IMR-90 (cell line): Measurements from ENCODE around the gene EPN1. TPM values are rescaled to one million over a fixed set of nuclear protein-coding genes. Genes with fewer than 3 reads are reported as not detected.

ENCODE experiments used
- ATAC-seq: fragments of 200-7000 bp; cut with Tn5 transposase; 2 replicates; pipeline ENCODE4 v1.9.1; 2020; ENCODE audit warnings: low read depth, mild to moderate bottlenecking, moderate library complexity
- BruUV-seq: library from RNA; stranded (reverse); fragments of 400-500 nt; replicated peaks from 2 replicates; lab custom pipeline; 2021; lab: Mats Ljungman, UMichigan
- CTCF ChIA-PET: fragments of 300-600 bp; formaldehyde crosslinking; extraction: SDS; loops from one replicate; lab custom pipeline; 2021; ENCODE audit warnings: antibody characterized with exemption; lab: Yijun Ruan, JAX
- POLR2A ChIA-PET: fragments of 300-600 bp; sonication (Branson Sonifier 250); formaldehyde crosslinking; loops from one replicate; lab custom pipeline; 2022; ENCODE audit warnings: antibody characterized with exemption; ENCODE audit not compliant: unreplicated experiment; lab: Charles Lee
- DNase-seq: peaks from one replicate; pipeline ENCODE4 v3.0.0; 2013
- H2AFZ ChIP-seq: replicated peaks from 2 replicates; pipeline ENCODE3; 2013; ENCODE audit warnings: low read length, mild to moderate bottlenecking; ENCODE audit not compliant: poor library complexity
- H2AK5ac ChIP-seq: 2 replicates; pipeline ENCODE4 v1.6.1; 2013; ENCODE audit warnings: low read depth, low read length, inconsistent platforms
- H2AK9ac ChIP-seq: replicated peaks from 2 replicates; pipeline ENCODE3; 2013; ENCODE audit warnings: mild to moderate bottlenecking, low read depth, low read length, moderate library complexity; ENCODE audit not compliant: poor library complexity
- H2BK120ac ChIP-seq: 2 replicates; pipeline ENCODE4 v1.6.1; 2013; ENCODE audit warnings: low read depth, low read length, inconsistent platforms
- H2BK15ac ChIP-seq: 3 replicates; pipeline ENCODE4 v1.6.1; 2013; ENCODE audit warnings: low read depth, low read length, inconsistent platforms
- H2BK20ac ChIP-seq: 2 replicates; pipeline ENCODE4 v1.6.1; 2013; ENCODE audit warnings: low read depth, mild to moderate bottlenecking, inconsistent platforms, low read length, moderate library complexity
- H2BK5ac ChIP-seq: 2 replicates; pipeline ENCODE4 v1.6.1; 2013; ENCODE audit warnings: mild to moderate bottlenecking, low read depth, low read length, inconsistent platforms; ENCODE audit not compliant: poor library complexity, severe bottlenecking
- H3K14ac ChIP-seq: replicated peaks from 2 replicates; pipeline ENCODE4 v1.6.1; 2013; ENCODE audit warnings: low read depth, low read length, inconsistent platforms
- H3K18ac ChIP-seq: 2 replicates; pipeline ENCODE4 v1.6.1; 2013; ENCODE audit warnings: low read depth, low read length, control low read depth
- H3K23ac ChIP-seq: 2 replicates; pipeline ENCODE4 v1.6.1; 2013; ENCODE audit warnings: low read depth, low read length, inconsistent platforms
- H3K27ac ChIP-seq: 2 replicates; pipeline ENCODE4 v1.5.1; 2013; ENCODE audit warnings: mild to moderate bottlenecking, control low read depth, low read length; ENCODE audit not compliant: insufficient read depth
- H3K27me3 ChIP-seq: 2 replicates; pipeline ENCODE4 v1.6.1; 2013; ENCODE audit warnings: low read length; ENCODE audit not compliant: control insufficient read depth, insufficient read depth
- H3K36me3 ChIP-seq: 2 replicates; pipeline ENCODE4 v1.6.1; 2013; ENCODE audit warnings: low read length, mixed read lengths; ENCODE audit not compliant: control insufficient read depth, insufficient read depth
- H3K4ac ChIP-seq: 2 replicates; pipeline ENCODE4 v1.6.1; 2013; ENCODE audit warnings: low read depth, low read length, inconsistent platforms
- H3K4me1 ChIP-seq: 2 replicates; pipeline ENCODE4 v1.6.1; 2013; ENCODE audit warnings: low read length, mixed read lengths; ENCODE audit not compliant: control insufficient read depth, insufficient read depth
- H3K4me2 ChIP-seq: 2 replicates; pipeline ENCODE4 v1.6.1; 2013; ENCODE audit warnings: low read depth, mild to moderate bottlenecking, control low read depth, low read length, moderate library complexity
- H3K4me3 ChIP-seq: 2 replicates; pipeline ENCODE4 v1.5.1; 2013; ENCODE audit warnings: low read depth, mild to moderate bottlenecking, control low read depth, low read length, moderate library complexity; ENCODE audit not compliant: insufficient read depth
- H3K56ac ChIP-seq: 2 replicates; pipeline ENCODE4 v1.6.1; 2013; ENCODE audit warnings: low read length, inconsistent platforms; ENCODE audit not compliant: insufficient read depth; ENCODE audit errors: extremely low read depth
- H3K79me1 ChIP-seq, 2 experiments: 2 replicates each; pipeline ENCODE4 v1.6.1; 2013; ENCODE audit warnings: low read length in 2 of 2, inconsistent platforms in 1 of 2, low read depth in 1 of 2
- H3K9ac ChIP-seq: 2 replicates; pipeline ENCODE4 v1.6.1; 2013; ENCODE audit warnings: low read depth, low read length, control low read depth
- H3K9me1 ChIP-seq: 2 replicates; pipeline ENCODE4 v1.6.1; 2013; ENCODE audit warnings: low read length, inconsistent platforms; ENCODE audit not compliant: insufficient read depth
- H3K9me3 ChIP-seq: 2 replicates; pipeline ENCODE4 v1.6.1; 2013; ENCODE audit warnings: low read length; ENCODE audit not compliant: control insufficient read depth, insufficient read depth
- H4K20me1 ChIP-seq: 2 replicates; pipeline ENCODE4 v1.6.1; 2013; ENCODE audit warnings: low read length, inconsistent platforms; ENCODE audit not compliant: insufficient read depth
- H4K5ac ChIP-seq: 2 replicates; pipeline ENCODE4 v1.6.1; 2013; ENCODE audit warnings: mild to moderate bottlenecking, low read depth, low read length, control low read depth
- H4K8ac ChIP-seq, 2 experiments: 2 replicates each; pipeline ENCODE4 v1.6.1; 2013; ENCODE audit warnings: low read depth in 2 of 2, low read length in 2 of 2, control low read depth in 1 of 2, inconsistent platforms in 1 of 2
- H4K91ac ChIP-seq: 2 replicates; pipeline ENCODE4 v1.6.1; 2013; ENCODE audit warnings: low read depth, low read length, inconsistent platforms; ENCODE audit not compliant: insufficient read depth
- BHLHE40 ChIP-seq: fragments of 150-350 bp; IDR thresholded peaks from 2 replicates; pipeline ENCODE4 v1.6.1; 2016; ENCODE audit warnings: mild to moderate bottlenecking, low read depth, low read length
- CEBPB ChIP-seq: IDR thresholded peaks from 2 replicates; pipeline ENCODE4 v1.6.1; 2012; ENCODE audit warnings: low read depth, low read length, improper control_type of control experiment
- CHD1 ChIP-seq: IDR thresholded peaks from 2 replicates; pipeline ENCODE4 v1.6.1; 2012; ENCODE audit warnings: low read depth, low read length, improper control_type of control experiment
- CTCF ChIP-seq: conservative IDR thresholded peaks from 2 replicates; pipeline ENCODE4 v1.5.1; 2012; ENCODE audit warnings: mild to moderate bottlenecking, low read depth, low read length, improper control_type of control experiment
- FOS ChIP-seq: fragments of 150-350 bp; IDR thresholded peaks from 2 replicates; pipeline ENCODE4 v1.6.1; 2016; ENCODE audit warnings: low read depth, low read length
- MAFK ChIP-seq: IDR thresholded peaks from 2 replicates; pipeline ENCODE4 v1.6.1; 2012; ENCODE audit warnings: low read depth, low read length, improper control_type of control experiment
- MAZ ChIP-seq: IDR thresholded peaks from 2 replicates; pipeline ENCODE4 v1.6.1; 2012; ENCODE audit warnings: low read depth, mild to moderate bottlenecking, low read length, improper control_type of control experiment, moderate library complexity, borderline replicate concordance
- MXI1 ChIP-seq: IDR thresholded peaks from 2 replicates; pipeline ENCODE4 v1.6.1; 2012; ENCODE audit warnings: low read depth, mild to moderate bottlenecking, low read length, moderate library complexity, borderline replicate concordance
- NFE2L2 ChIP-seq: fragments of 150-350 bp; IDR thresholded peaks from 2 replicates; pipeline ENCODE4 v1.6.1; 2016; ENCODE audit warnings: low read depth, mild to moderate bottlenecking, low read length
- POLR2A ChIP-seq: IDR thresholded peaks from 2 replicates; pipeline ENCODE4 v1.6.1; 2012; ENCODE audit warnings: mild to moderate bottlenecking, low read depth, low read length
- RAD21 ChIP-seq: IDR thresholded peaks from 2 replicates; pipeline ENCODE4 v1.6.1; 2012; ENCODE audit warnings: low read length, improper control_type of control experiment
- RCOR1 ChIP-seq: IDR thresholded peaks from 2 replicates; pipeline ENCODE4 v1.6.1; 2012; ENCODE audit warnings: mild to moderate bottlenecking, low read length, improper control_type of control experiment; ENCODE audit not compliant: insufficient replicate concordance
- RFX5 ChIP-seq: IDR thresholded peaks from 2 replicates; pipeline ENCODE4 v1.8.0; 2012; ENCODE audit warnings: low read depth, mild to moderate bottlenecking, low read length, moderate library complexity
- SMC3 ChIP-seq: fragments of 150-350 bp; IDR thresholded peaks from 2 replicates; pipeline ENCODE4 v1.6.1; 2016; ENCODE audit warnings: low read depth, mild to moderate bottlenecking, antibody characterized with exemption, low read length, moderate library complexity
- USF2 ChIP-seq: fragments of 150-350 bp; IDR thresholded peaks from 2 replicates; pipeline ENCODE4 v1.6.1; 2017; ENCODE audit warnings: mild to moderate bottlenecking, antibody characterized with exemption, low read length, low read depth
- WGBS, 2 experiments: methylation state at CpG; one replicate each; pipeline versions ENCODE4 v1.1.5 to v1.1.7; 2013; ENCODE audit warnings: missing lambda C conversion rate in 2 of 2; ENCODE audit not compliant: insufficient read length in 1 of 2; ENCODE audit errors: extremely low coverage in 2 of 2; 5-methylcytosine and 5-hydroxymethylcytosine counted together
- dilution Hi-C: fragments of 300-500 bp; cut with HindIII; formaldehyde crosslinking; loops from one replicate; pipeline ENCODE4 v1.14.3; 2018; ENCODE audit warnings: low sequenced_read_pairs; ENCODE audit not compliant: unreplicated experiment
- in situ Hi-C: fragments of 300-500 bp; cut with MboI; formaldehyde crosslinking; loops from 3 replicates; pipeline ENCODE4 v1.14.3; 2019; ENCODE audit warnings: low sequenced_read_pairs, inconsistent platforms, mixed read lengths
- intact Hi-C: fragments of 100-400 bp; cut with micrococcal nuclease; formaldehyde crosslinking; loops from 2 replicates; pipeline ENCODE4 v1.10.0; 2022
- polyA plus RNA-seq, 3 experiments: library from polyadenylated mRNA; depleted of rRNA; stranded (reverse); fragments of >200 nt; gene quantifications; 2 replicates each; pipeline ENCODE4 v1.2.3, GENCODE V29; 2012; ENCODE audit warnings: low replicate concordance in 1 of 3
- total RNA-seq: library from RNA; depleted of rRNA; stranded (reverse); fragments of >200 nt; gene quantifications from 2 replicates; pipeline ENCODE4 v1.2.3, GENCODE V29; 2012

EPN1 gene
- total and polyA plus RNA-seq, 2 of the 4 experiments (the other 2 are of a cell fraction): 19.0 to 122 TPM

- H4K20me1 ChIP-seq: peaks cover 76% of the 10 kb centered on the region
- TF ChIP-seq RAD21 (no peak), MAZ (no peak), CHD1 (no peak), CEBPB (no peak), NFE2L2 (no peak), USF2 (no peak), BHLHE40 (no peak), RFX5 (no peak), MAFK (no peak), MXI1 (no peak), RCOR1 (no peak), FOS (no peak), CTCF (no peak), SMC3 (no peak), POLR2A (no peak)
These were observed 4.6 kb upstream of the EPN1 start for GRCh38 chr19:55670280-55671053.

More at GRCh38 chr19:55670280-55671053, 4.6 kb upstream of the EPN1 start:
- Histone ChIP-seq H2AK9ac (peak overlapping the region; percentile 7), H3K9me1 (no peaks in the 10 kb centered on the region), H2BK5ac (no peak overlapping the region), H4K91ac (no peak overlapping the region), H2BK120ac (no peak overlapping the region), H3K14ac (no peak overlapping the region), H3K9me3 (no peaks in the 10 kb centered on the region), H3K27ac (no peak overlapping the region), H3K9ac (no peak overlapping the region), H2BK15ac (no peak overlapping the region), H3K4me1 (0 out of 2 replicates have a peak, but pooled peaks cover 2% of the 10 kb centered on the region), H3K79me1 (peaks cover 20 to 54% of the 10 kb centered on the region in 2 experiments), H2BK20ac (no peak overlapping the region), H3K4ac (no peak overlapping the region), H4K5ac (no peak overlapping the region), H4K8ac (no peak overlapping the region), H2AK5ac (no peak overlapping the region), H3K27me3 (no peaks in the 10 kb centered on the region), H3K36me3 (peaks cover 53% of the 10 kb centered on the region), H3K4me3 (no peak overlapping the region), H3K18ac (no peak overlapping the region), H2AFZ (peak overlapping the region; percentile 38), H3K4me2 (no peak overlapping the region), H3K23ac (no peak overlapping the region), H3K56ac (no peak overlapping the region)
- CTCF ChIA-PET: no interaction called here
- in situ Hi-C loops: loop anchor here (25.0 kb wide), 2 partner anchors 1208 to 1533 kb away; partner anchors contain the start of genes CDC42EP5, CNOT3 and LENG9
- DNase-seq: peak; percentile 20
- dilution Hi-C loops: no loop called here
- POLR2A ChIA-PET: no interaction called here
- no TSS peak for BruUV-seq
- no peak for ATAC-seq
- intact Hi-C loops: no loop called here
- 75% methylated on average over 16 of the region's 23 CpGs; no CpG with 5 or more reads in 1 of the 2 experiments for WGBS, 2 experiments
